IPS DF 6.9 (cell line): Measurements from ENCODE around the gene CHST3.
"Not testable (repeated sequence)": the region's sequence is repeated elsewhere in the genome, so short reads cannot be mapped to it uniquely, and the experiment has no call there.

ENCODE experiments used
- DNase-seq: peaks from one replicate; pipeline ENCODE4 v3.0.0-alpha.2; 2013; ENCODE audit warnings: low read depth, low spot score
- H3K27ac ChIP-seq: one replicate; pipeline ENCODE4 v1.5.1; 2013; ENCODE audit warnings: low read length, control low read depth
- H3K27me3 ChIP-seq: 2 replicates; pipeline ENCODE4 v1.6.1; 2013; ENCODE audit warnings: mild to moderate bottlenecking, low read length; ENCODE audit not compliant: control insufficient read depth, insufficient read depth
- H3K36me3 ChIP-seq: 2 replicates; pipeline ENCODE4 v1.6.1; 2013; ENCODE audit warnings: low read length; ENCODE audit not compliant: control insufficient read depth, insufficient read depth
- H3K4me1 ChIP-seq: 2 replicates; pipeline ENCODE4 v1.6.1; 2013; ENCODE audit warnings: low read length; ENCODE audit not compliant: control insufficient read depth, insufficient read depth
- H3K4me3 ChIP-seq: 2 replicates; pipeline ENCODE4 v1.5.1; 2013; ENCODE audit warnings: mild to moderate bottlenecking, low read length
- H3K9me3 ChIP-seq: 2 replicates; pipeline ENCODE4 v1.6.1; 2013; ENCODE audit warnings: low read length, inconsistent platforms; ENCODE audit not compliant: control insufficient read depth, insufficient read depth
- WGBS: extraction: QIAGEN DNeasy Blood & Tissue Kit; methylation state at CpG from one replicate; pipeline ENCODE4 v1.1.7; 2013; ENCODE audit warnings: mixed read lengths, missing lambda C conversion rate; ENCODE audit not compliant: insufficient read length, insufficient coverage; 5-methylcytosine and 5-hydroxymethylcytosine counted together

CHST3 gene

GRCh38 chr10:71981015-71981875 is 17.1 kb downstream of the CHST3 start:
- no peak overlapping the region for H3K27ac ChIP-seq
- H3K36me3 ChIP-seq = no peaks in the 10 kb centered on the region
- no peak overlapping the region for H3K4me3 ChIP-seq
- no peaks in the 10 kb centered on the region for H3K9me3 ChIP-seq
- peaks cover 3% of the 10 kb centered on the region for H3K4me1 ChIP-seq
- H3K27me3 ChIP-seq = no peaks in the 10 kb centered on the region
- WGBS = no CpG with 5 or more reads among the region's 14 CpGs
- no peak for DNase-seq

GRCh38 chr10:71981876-71982230 is 17.7 kb downstream of the CHST3 start:
- Histone ChIP-seq H3K9me3 (no peaks in the 10 kb centered on the region), H3K4me1 (peaks cover 3% of the 10 kb centered on the region), H3K4me3 (no peak overlapping the region), H3K36me3 (no peaks in the 10 kb centered on the region), H3K27me3 (no peaks in the 10 kb centered on the region), H3K27ac (no peak overlapping the region)
- DNase-seq = no peak
- WGBS = no CpG with 5 or more reads among the region's 1 CpG

- Histone ChIP-seq H3K36me3 (no peaks in the 10 kb centered on the region), H3K27ac (no peak overlapping the region), H3K4me1 (peaks cover 3% of the 10 kb centered on the region), H3K4me3 (no peak overlapping the region), H3K9me3 (no peaks in the 10 kb centered on the region), H3K27me3 (no peaks in the 10 kb centered on the region)
- no peak for DNase-seq
- no CpG with 5 or more reads among the region's 10 CpGs for WGBS
Measured at GRCh38 chr10:71982269-71983178, 18.3 kb downstream of the CHST3 start.

- no peak overlapping the region for H3K4me3 ChIP-seq
- H3K27ac ChIP-seq = no peak overlapping the region
- H3K36me3 ChIP-seq = no peaks in the 10 kb centered on the region
- no peaks in the 10 kb centered on the region for H3K27me3 ChIP-seq
- H3K9me3 ChIP-seq = no peaks in the 10 kb centered on the region
- DNase-seq = no peak
- peaks cover 1% of the 10 kb centered on the region; the same call in 1 of the 2 replicates for H3K4me1 ChIP-seq
- WGBS = no CpG with 5 or more reads among the region's 15 CpGs
Measured at GRCh38 chr10:71984126-71984808, 20.1 kb downstream of the CHST3 start.

- Histone ChIP-seq H3K36me3 (no peaks in the 10 kb centered on the region), H3K4me3 (no peak overlapping the region), H3K27me3 (no peaks in the 10 kb centered on the region), H3K9me3 (no peaks in the 10 kb centered on the region), H3K27ac (no peak overlapping the region), H3K4me1 (peaks cover 1% of the 10 kb centered on the region; the same call in 1 of the 2 replicates)
- WGBS = no CpG with 5 or more reads among the region's 9 CpGs
- no peak for DNase-seq
Measured at GRCh38 chr10:71984809-71985388, 20.7 kb downstream of the CHST3 start.

- Histone ChIP-seq H3K36me3 (no peaks in the 10 kb centered on the region), H3K9me3 (no peaks in the 10 kb centered on the region), H3K27ac (no peak overlapping the region), H3K27me3 (no peaks in the 10 kb centered on the region), H3K4me3 (no peak overlapping the region), H3K4me1 (peaks cover 1% of the 10 kb centered on the region; the same call in 1 of the 2 replicates)
- DNase-seq = no peak
- no CpG with 5 or more reads among the region's 4 CpGs for WGBS
Measured at GRCh38 chr10:71985542-71986250, 21.5 kb downstream of the CHST3 start.

- H3K36me3 ChIP-seq, H3K9me3 ChIP-seq, DNase-seq, H3K4me3 ChIP-seq, H3K27me3 ChIP-seq, H3K4me1 ChIP-seq, H3K27ac ChIP-seq: not testable (repeated sequence)
- no CpG with 5 or more reads among the region's 6 CpGs for WGBS
Measured at GRCh38 chr10:71988895-71989294, 24.7 kb downstream of the CHST3 start.

GRCh38 chr10:71989661-71990454 is 25.7 kb downstream of the CHST3 start:
- no peak overlapping the region for H3K27ac ChIP-seq
- no CpG with 5 or more reads among the region's 6 CpGs for WGBS
- DNase-seq = no peak
- no peak overlapping the region for H3K4me3 ChIP-seq
- H3K27me3 ChIP-seq = no peaks in the 10 kb centered on the region
- peaks cover 1% of the 10 kb centered on the region; the same call in 1 of the 2 replicates for H3K4me1 ChIP-seq
- H3K36me3 ChIP-seq = no peaks in the 10 kb centered on the region
- no peaks in the 10 kb centered on the region for H3K9me3 ChIP-seq

- Histone ChIP-seq H3K36me3 (no peaks in the 10 kb centered on the region), H3K9me3 (no peaks in the 10 kb centered on the region), H3K4me3 (no peak overlapping the region), H3K27me3 (no peaks in the 10 kb centered on the region), H3K4me1 (no peaks in the 10 kb centered on the region), H3K27ac (no peak overlapping the region)
- no CpG with 5 or more reads among the region's 7 CpGs for WGBS
- no peak for DNase-seq
Measured at GRCh38 chr10:71990706-71991269, 26.6 kb downstream of the CHST3 start.
